ENCODE results near the gene RTN1.

Gene RTN1

GRCh38 chr14:59576332-59577294 is 294.0 kb downstream of the RTN1 start, which contains the start of gene CCDC175:
Gene CCDC175 (minus strand): TSS chr14:59576812. CDS start chr14:59576775, 37 bp downstream.
- in situ Hi-C loops (cut with HindIII; ENCODE audit: low sequenced_read_pairs) = no loop called here

GRCh38 chr14:59570122-59570521 is 300.5 kb downstream of the RTN1 start:
- in situ Hi-C loops (cut with HindIII; ENCODE audit: low sequenced_read_pairs) = no loop called here

GRCh38 chr14:59566725-59567124 is 303.9 kb downstream of the RTN1 start:
- in situ Hi-C loops (cut with HindIII; ENCODE audit: low sequenced_read_pairs) = no loop called here

- in situ Hi-C loops (cut with HindIII; ENCODE audit: low sequenced_read_pairs) = no loop called here
Measured at GRCh38 chr14:59566296-59566695, 304.3 kb downstream of the RTN1 start.

GRCh38 chr14:59565087-59565486 is 305.5 kb downstream of the RTN1 start:
- in situ Hi-C loops (cut with HindIII; ENCODE audit: low sequenced_read_pairs) = no loop called here

GRCh38 chr14:59564366-59564765 is 306.2 kb downstream of the RTN1 start:
- in situ Hi-C loops (cut with HindIII; ENCODE audit: low sequenced_read_pairs) = no loop called here

- in situ Hi-C loops (cut with HindIII; ENCODE audit: low sequenced_read_pairs) = no loop called here
Measured at GRCh38 chr14:59547310-59547709, 323.3 kb downstream of the RTN1 start.
